Activated T-cell treated with anti-CD3 and anti-CD28 coated beads, Interleukin-2, amount 50 U/mL, for 1 hour (primary cell): ENCODE measurements around the gene NSD2.
"Not testable (repeated sequence)": the region's sequence is repeated elsewhere in the genome, so short reads cannot be mapped to it uniquely, and the experiment has no call there.

Source experiments
- DNase-seq: peaks from one replicate; pipeline ENCODE4 v3.0.0-alpha.2; 2020

The NSD2 gene

DNA sequence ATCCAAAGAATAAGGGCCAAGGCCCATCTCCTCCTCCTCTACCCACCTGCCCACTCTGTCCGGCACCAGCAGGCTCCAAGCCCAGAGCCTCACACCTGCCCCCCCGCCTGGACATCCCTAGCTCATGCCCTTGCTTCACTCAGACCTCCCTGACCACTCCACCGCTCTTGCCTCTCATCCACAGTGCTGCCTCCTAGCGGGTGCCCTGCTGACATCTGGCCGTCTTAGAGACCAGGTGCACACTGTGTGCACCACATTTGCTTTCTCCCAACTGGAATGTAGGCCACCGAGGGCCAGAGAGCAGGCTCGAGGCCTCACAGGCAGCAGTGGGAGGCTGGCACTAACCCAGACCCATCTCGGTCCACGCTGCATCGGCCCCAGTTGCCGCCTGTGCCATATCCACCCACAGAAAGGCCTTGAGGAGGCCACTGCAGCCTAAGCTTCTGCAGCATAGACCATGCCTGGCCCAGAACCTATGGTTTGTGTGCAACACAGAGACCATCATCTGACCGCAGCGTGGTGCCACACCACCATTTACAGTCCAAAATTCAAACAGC, 28.8 kb upstream of the NSD2 start:
- no peak for DNase-seq

GRCh38 chr4:1842993-1843448, 28.2 kb upstream of the NSD2 start:
- no peak for DNase-seq

DNA sequence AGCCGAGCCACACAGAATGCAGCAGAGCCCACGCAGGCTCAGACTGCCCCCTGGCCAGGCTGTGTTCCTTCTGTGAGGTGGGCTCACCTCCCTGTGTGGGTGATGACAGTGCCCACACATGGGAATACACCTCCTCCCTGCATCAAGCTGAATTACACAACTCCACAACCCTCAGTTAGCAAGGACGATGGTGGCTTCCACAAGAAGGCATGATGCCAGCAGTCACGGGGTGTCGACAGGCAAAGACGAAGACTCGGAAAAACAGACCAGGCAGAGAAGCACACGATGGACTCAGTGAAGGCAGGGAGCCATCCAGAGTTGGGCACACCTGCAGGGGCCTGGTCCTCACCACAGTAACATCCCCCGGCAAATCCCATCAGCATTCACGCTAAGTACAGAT, 27.3 kb upstream of the NSD2 start:
- no peak for DNase-seq

GRCh38 chr4:1844618-1845017, 26.6 kb upstream of the NSD2 start:
- not testable (repeated sequence) for DNase-seq

DNA sequence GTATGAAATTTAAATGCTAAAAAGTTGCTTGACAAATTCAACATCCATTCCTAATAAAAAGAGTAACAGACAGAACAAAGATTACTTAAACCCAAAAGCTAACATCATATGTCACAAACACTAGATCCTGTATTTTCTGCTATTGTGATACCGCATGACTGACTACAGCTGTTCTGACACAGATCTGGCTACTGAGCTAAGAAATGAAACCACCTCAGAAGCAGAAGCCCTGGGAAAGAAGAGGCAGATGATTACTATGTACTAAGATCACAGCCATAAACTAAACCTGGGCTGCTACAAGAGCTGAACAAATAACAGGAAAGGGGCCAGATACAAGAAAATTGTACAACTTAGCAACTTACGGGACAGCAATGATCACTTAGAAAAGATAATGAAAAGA, 24.6 kb upstream of the NSD2 start:
- DNase-seq, result no peak

DNA sequence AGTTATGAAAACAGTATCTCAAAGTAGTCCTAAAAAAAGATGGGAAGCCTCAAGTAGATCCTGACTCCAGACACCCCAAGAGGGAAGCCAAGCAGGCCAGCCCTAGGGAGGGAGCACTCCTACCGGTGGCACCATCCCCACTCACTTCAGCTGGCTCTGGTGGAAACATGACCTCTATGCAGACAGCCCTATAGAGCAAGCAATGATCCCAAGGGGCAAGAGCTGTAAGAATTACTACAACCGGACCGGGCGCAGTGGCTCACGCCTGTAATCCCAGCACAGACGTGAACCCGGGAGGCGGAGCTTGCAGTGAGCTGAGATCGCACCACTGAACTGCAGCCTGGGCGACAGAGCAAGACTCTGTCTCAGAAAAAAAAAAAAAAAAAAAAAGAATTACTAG, 20.9 kb upstream of the NSD2 start:
- no peak for DNase-seq

DNA sequence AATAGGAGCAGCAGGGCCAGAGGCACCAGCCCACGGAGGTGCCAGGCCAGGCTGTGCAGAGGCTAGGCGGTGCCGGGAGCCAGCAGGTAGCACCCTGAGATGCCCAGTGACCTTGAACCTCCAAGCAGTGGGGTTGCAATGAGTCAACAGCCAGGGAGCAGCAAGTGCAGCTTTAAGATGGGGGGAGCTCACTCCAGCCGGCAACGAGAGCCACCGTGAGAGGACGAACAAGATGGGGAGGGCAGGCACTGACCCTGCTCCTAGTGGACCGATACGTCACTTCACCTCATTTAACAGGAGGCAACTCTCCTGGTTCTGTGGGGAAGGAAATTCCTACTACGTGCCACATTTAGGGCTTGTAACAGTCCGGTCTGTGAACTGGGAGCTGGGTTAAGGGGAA, 20.0 kb upstream of the NSD2 start:
- DNase-seq, result no peak

GRCh38 chr4:1851575-1852410, 19.4 kb upstream of the NSD2 start:
- DNase-seq, result no peak

GRCh38 chr4:1852904-1853623, 18.1 kb upstream of the NSD2 start:
- no peak for DNase-seq

- DNase-seq, result no peak
Observed at GRCh38 chr4:1854752-1855151, 16.4 kb upstream of the NSD2 start.

- peak; percentile 46 for DNase-seq
Observed at GRCh38 chr4:1855333-1856070, 15.7 kb upstream of the NSD2 start.

GRCh38 chr4:1856071-1856942, 14.9 kb upstream of the NSD2 start, which contains the start of gene LETM1:
Gene LETM1 (minus strand): TSS chr4:1856156. CDS start chr4:1855950, 206 bp downstream.
- peak; percentile 93 for DNase-seq

- DNase-seq, result no peak
Observed at GRCh38 chr4:1856943-1857699, 14.1 kb upstream of the NSD2 start.

DNA sequence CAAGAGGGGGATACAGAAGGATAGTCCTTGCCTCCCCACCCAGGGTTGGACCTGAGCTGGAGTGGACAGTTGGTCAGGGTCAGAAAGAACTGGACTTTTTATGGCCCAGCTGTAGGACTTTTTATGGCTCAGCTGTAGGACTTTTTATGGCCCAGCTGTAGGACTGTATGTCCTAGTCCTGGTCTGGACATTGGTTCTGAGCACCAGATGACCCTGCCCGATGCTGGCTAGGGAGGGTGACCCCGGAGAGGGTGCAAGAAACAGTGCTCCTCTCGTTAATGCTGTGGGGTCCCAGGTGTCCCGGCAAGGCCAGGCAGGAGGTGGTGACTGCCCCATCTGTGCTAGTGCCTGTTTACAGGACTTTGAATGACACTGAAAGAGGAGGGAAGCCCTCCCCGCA, 13.3 kb upstream of the NSD2 start:
- no peak for DNase-seq

DNA sequence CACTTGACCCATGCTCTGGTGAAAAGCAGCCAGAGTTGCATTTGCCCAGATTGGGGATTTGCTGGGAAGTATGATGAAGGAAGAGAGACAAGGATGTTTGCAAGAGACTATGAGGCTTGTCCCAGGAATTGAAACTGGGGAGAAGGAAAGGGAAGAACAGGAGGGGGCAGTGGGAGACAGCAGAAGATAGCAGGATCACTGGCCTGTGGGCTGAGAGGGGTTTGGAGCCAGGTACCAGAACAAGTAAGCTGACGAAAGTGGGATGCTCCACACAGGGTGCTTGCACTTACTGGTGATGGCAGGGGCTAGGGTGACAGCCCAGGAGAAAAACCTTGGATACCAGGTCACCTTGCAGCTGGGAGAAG, 11.8 kb upstream of the NSD2 start:
- no peak for DNase-seq

- peak; percentile 34 for DNase-seq
Observed at GRCh38 chr4:1862055-1862911, 8.9 kb upstream of the NSD2 start.

DNA sequence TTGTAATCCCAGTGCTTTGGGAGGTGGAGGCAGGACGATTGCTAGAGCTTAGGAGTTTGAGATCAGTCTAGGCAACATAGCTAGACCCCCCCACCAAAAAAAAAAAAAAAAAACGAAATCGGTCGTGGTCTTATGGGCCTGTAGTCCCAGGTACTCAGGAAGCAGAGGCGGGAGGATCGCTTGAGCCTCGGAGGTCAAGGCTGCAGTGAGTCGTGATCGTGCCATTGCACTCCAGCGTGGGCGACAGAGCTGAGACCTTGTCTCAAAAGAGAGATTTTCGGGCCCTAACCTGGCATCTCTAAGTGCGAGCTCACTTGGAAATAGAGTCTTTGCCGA, 8.3 kb upstream of the NSD2 start:
- no peak for DNase-seq

GRCh38 chr4:1863297-1864033, 7.7 kb upstream of the NSD2 start:
- DNase-seq, result no peak

DNA sequence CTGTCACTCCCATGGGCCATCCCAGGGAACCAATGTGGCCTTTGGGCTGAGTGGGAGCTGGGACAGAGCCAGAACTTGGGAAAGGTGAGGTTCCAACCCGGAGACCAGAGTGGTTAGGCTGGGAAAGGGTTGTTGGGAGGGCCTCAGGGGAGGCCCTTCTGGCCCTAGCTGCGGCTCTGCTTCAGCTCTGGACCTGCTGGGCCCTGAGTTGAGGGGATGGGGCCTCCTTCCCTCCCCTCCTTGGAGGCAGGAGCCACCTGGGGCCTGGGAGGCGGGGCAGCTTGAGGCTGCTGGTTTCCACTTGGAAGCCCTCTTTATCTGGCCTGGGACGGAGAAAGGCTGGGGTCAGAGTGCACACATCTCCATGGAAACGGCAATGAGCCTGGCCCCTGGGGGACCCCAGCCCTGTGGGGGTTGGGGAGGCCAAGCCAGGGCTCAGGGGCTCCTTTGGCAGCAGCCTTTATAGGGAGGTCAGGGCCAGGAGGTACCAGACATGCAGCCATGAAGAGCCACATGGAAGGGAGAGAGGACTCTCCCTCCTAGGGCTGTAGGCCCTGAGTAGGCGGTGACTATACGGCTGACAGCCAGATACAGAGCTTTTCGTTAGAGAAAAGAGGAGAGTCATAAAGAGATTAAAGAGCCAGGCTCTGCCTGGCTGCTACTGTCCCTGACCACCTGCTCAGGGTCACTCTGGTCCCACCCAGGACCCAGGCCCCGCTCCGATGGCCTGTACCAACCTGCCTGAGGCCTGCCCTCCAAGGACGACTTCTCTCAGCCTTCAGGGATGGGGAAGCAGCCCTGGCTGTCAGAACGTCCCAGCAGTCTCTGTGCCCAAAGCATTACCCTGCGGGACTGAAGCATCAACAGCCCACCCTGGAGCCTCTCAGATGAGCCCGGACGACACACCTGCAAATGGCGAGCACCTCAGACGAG, 6.9 kb upstream of the NSD2 start:
- DNase-seq, result no peak
